HG02943 (cell line): ENCODE results near the gene UBE2O.

ENCODE experiments used
- ATAC-seq: cut with Tn5 transposase; IDR thresholded peaks from one replicate; pipeline ENCODE4 v1.9.1; 2021; ENCODE audit warnings: mild to moderate bottlenecking, low read depth, moderate library complexity; ENCODE audit not compliant: unreplicated experiment

The UBE2O gene

DNA sequence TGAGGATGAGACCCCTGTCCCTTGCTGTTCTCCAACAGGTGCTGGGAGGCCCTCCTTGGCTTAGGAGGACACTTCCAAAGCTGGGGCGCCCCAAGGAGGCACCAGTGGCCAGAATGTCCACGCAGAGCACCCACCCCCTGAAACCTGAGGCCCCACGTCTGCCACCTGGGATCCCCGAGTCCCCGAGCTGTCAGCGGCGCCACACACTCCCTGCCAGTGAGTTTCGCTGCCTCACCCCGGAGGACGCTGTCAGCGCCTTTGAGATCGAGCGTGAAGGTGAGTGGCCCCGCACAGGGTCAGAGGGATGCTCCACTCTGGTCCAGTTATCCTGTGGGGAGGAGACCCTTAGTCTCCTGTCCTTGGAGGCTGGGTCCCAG is 15.7 kb upstream of the UBE2O start:
- ATAC-seq, result no peak

GRCh38 chr17:76467809-76468633 is 15.1 kb upstream of the UBE2O start:
- no peak for ATAC-seq

DNA sequence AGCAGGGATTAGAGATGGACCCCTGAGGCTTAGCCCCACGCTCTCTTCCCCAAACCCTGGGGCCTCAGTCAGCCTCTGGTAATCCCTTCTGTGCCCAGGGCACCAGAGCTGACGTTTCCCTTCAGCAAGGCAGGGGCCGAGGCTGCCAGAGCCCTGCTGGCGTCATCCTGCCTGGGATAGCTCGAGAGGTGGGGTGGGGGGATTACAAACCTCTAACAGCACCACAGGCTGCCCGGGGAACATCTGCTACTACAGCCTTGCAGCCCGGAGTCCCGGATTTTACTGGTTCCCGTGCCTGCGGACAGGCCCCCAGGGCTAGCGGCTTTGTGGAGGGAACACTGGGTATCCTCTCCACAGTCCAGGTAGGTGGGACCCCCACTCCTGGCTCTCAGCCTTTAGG is 14.4 kb upstream of the UBE2O start, which contains the start of gene AANAT:
Gene AANAT (plus strand): TSS at position 238 of the 400 bp plus-strand sequence. CDS start 1,144 bp downstream, outside the sequence.
- no peak for ATAC-seq

- no peak for ATAC-seq
Observed at GRCh38 chr17:76466775-76467130, 13.8 kb upstream of the UBE2O start.

- no peak for ATAC-seq
Observed at GRCh38 chr17:76462556-76463290, 9.8 kb upstream of the UBE2O start.

GRCh38 chr17:76461765-76462555 is 9.0 kb upstream of the UBE2O start:
- ATAC-seq, result no peak

DNA sequence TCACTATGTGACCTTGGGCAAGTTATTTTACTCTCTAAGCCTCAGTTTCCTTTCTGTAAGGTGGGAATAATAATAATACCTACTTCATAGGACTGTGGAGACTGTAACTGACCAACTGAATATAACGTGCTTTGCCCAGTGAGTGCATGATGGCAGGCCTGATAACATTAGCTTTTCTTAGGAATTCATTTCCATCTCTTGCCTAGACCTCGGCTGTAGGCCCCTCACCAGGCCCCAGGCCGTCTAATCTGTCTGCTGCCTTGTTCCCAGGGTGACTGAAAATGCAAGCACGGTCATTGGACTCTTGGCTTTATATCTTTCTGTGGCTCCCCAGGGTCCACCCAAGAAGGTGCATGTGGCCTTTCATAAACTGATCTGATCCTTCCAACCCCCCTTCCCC is 6.7 kb upstream of the UBE2O start:
- ATAC-seq, result no peak

DNA sequence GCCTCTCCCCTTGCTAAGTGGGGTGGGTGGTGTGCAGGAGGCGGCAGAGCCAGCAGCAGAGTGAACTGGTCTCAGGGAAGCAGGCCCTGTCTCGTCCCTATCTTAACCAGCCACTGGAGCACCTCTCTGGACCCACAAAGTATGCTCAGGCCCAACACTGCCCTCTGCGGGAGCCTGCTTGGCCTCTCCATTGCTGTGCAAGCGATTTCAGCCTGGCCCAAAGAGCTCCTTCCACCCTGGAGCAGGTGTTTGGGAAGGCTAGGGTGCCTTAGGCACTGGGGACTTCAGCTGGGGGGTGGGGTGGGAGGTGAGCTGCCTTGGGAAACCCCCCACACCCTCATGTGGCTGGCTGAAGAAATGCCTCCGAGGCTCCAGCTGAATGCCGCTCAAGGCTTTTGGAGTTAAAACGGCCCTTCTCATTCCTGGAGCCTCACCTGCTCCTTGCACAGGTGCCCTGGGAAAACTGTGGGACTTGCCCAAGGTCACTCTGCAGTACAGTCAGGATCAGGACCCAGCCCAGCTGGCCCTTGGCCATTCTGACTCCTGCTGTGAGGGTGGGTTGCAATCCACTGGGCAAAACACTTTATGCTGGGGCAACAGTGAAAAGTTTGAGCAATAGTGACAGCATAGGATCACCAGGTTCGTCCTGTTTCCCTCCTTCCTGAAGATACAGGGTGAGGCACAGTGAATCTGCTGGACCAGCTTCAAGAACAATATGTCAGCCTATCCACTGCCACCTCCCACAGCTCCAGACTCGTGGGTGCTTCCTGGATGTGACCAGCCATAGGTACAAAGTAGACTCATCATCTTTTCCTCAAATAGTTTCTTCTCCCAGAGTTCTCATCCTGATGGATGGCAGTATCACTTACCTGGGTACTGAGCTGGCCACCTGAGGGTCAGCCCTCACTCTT is 5.9 kb upstream of the UBE2O start:
- ATAC-seq, result no peak

DNA sequence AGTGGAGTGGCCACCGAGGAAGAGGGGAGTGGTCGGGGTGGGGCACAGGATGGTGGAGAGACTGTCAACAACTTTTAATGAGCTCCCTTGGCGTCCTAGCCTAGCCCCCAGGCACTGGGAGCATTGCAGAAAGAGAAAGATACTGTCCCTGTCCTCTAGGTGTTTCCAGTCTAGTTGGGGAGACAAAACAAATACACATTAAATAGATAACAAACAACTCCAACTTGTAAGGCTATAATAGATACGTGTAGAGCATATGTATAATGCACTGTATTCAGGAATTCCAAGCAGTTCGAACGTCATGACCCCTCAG is 435 bp upstream of the UBE2O start:
- ATAC-seq, result no peak

- ATAC-seq, result no peak
Observed at GRCh38 chr17:76452127-76452659, 759 bp downstream of the UBE2O start.

DNA sequence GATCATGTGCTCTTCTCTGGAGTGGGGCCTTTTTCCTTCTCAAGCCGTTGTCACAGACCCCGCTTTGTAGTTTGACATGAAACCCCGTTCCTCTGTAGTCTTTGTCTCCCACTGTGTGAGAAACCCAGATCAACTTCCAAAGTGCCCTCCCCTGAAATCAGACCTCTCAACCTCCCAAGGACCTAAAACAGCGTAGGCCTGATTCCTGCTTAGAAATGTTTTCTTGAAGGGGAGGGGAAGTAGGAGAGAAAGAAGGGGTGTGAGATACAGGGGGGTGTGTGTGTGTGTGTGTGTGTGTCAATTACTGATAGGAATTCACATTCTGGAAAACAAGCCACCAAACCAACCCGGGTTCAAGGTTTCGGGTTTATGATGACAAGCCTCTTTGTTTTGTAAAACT is 1.4 kb downstream of the UBE2O start:
- ATAC-seq, result no peak

GRCh38 chr17:76449126-76449525 is 3.8 kb downstream of the UBE2O start:
- ATAC-seq, result no peak

- ATAC-seq, result no peak
Observed at GRCh38 chr17:76447931-76448652, 4.9 kb downstream of the UBE2O start.

GRCh38 chr17:76446449-76447231 is 6.3 kb downstream of the UBE2O start:
- no peak for ATAC-seq

- no peak for ATAC-seq
Observed at GRCh38 chr17:76445697-76446448, 7.1 kb downstream of the UBE2O start.

GRCh38 chr17:76444518-76445311 is 8.2 kb downstream of the UBE2O start:
- no peak for ATAC-seq
